ENCODE results near the gene HNRNPAB. TPM values are rescaled to one million over a fixed set of nuclear protein-coding genes. Genes with fewer than 3 reads are reported as not detected.
A peak's percentile ranks its signal among the peaks of the same experiment; 100 is the strongest.

Gene HNRNPAB
- total and polyA plus RNA-seq, 9 of the 15 experiments (the other 6 are each of a cell fraction or from before 2014, with no cell fraction given) = 34.6 to 425 (median 236) TPM

GRCh38 chr5:178236679-178237078, 32.3 kb downstream of the HNRNPAB start (continued):
- TF ChIP-seq RNF219 (CRISPR knock-in tag; IDR thresholded peaks at IDR 0.05) = no peak
- no peak for TF ChIP-seq HINFP (tag; conservative IDR thresholded peaks at IDR 0.05; ENCODE audit: low read depth)
- TF ChIP-seq NR4A1 (CRISPR knock-in tag; IDR thresholded peaks at IDR 0.05) = no peak
- no peak for TF ChIP-seq NR4A1 (tag; IDR thresholded peaks at IDR 0.05)
- no peak for TF ChIP-seq PHF21A (IDR thresholded peaks at IDR 0.05; ENCODE audit: borderline replicate concordance, low read depth)
- no peak for TF ChIP-seq BRD4 (IDR thresholded peaks at IDR 0.05)
- TF ChIP-seq RCOR1 (IDR thresholded peaks at IDR 0.05; ENCODE audit: borderline replicate concordance in 1 of 2, low read depth in 2 of 2, low read length in 2 of 2) = no peak
- no peak for TF ChIP-seq PURB (CRISPR knock-in tag; IDR thresholded peaks at IDR 0.05; ENCODE audit: low read depth)
- no peak for TF ChIP-seq GATA2 (CRISPR knock-in tag; IDR thresholded peaks at IDR 0.05)
- TF ChIP-seq ZNF23 (CRISPR knock-in tag; IDR thresholded peaks at IDR 0.05) = no peak
- TF ChIP-seq SRF (CRISPR knock-in tag; IDR thresholded peaks at IDR 0.05) = peak in 1 of 2 experiments; percentile 89; a peak in 2 of 4 replicates
- no peak for TF ChIP-seq ARID4B (CRISPR knock-in tag; IDR thresholded peaks at IDR 0.05)
- TF ChIP-seq CHD2 (IDR thresholded peaks at IDR 0.05; ENCODE audit: low read depth, low read length) = no peak
- TF ChIP-seq JUND (IDR thresholded peaks at IDR 0.05; ENCODE audit: borderline replicate concordance, low read depth, low read length) = peak; percentile 35; the same call in 1 of the 2 replicates
- TF ChIP-seq JUND (tag; IDR thresholded peaks at IDR 0.05; ENCODE audit: borderline replicate concordance, low read depth, low read length) = no peak; the same call in 2 of the 3 replicates
- peak; percentile 33; the same call in 1 of the 2 replicates for TF ChIP-seq CTBP1 (IDR thresholded peaks at IDR 0.05; ENCODE audit: borderline replicate concordance)
- no peak for TF ChIP-seq PHB (CRISPR knock-in tag; IDR thresholded peaks at IDR 0.05)
- peak; percentile 60 for TF ChIP-seq TFE3 (CRISPR knock-in tag; IDR thresholded peaks at IDR 0.05)

Data from K562 (cell line).